Measurements from ENCODE around the gene SAMD3.

Gene SAMD3

GRCh38 chr6:130161683-130162404, 60.9 kb downstream of the SAMD3 start:
- no peak overlapping the region for H3K4ac ChIP-seq (ENCODE audit: low read depth in 1 of 2, low read length in 2 of 2)
- no peak overlapping the region for H2AK5ac ChIP-seq (ENCODE audit: low read length, severe bottlenecking)
- no peaks in the 10 kb centered on the region for H3K27me3 ChIP-seq (ENCODE audit: control insufficient read depth in 1 of 2, insufficient read depth in 1 of 2, low read length in 2 of 2)
- H2BK120ac ChIP-seq (ENCODE audit: low read depth, low read length) = no peak overlapping the region
- no peak overlapping the region for H4K91ac ChIP-seq (ENCODE audit: low read length)
- no peak overlapping the region for H2BK5ac ChIP-seq (ENCODE audit: low read depth, low read length, poor library complexity, severe bottlenecking)
- H3K4me2 ChIP-seq (ENCODE audit: low read length, poor library complexity, severe bottlenecking) = no peak overlapping the region
- H2BK15ac ChIP-seq (ENCODE audit: low read depth, poor library complexity, severe bottlenecking) = no peak overlapping the region
- H4K8ac ChIP-seq (ENCODE audit: low read length) = no peak overlapping the region
- no peaks in the 10 kb centered on the region for H3K79me1 ChIP-seq (replicated peaks; ENCODE audit: low read length, poor library complexity, severe bottlenecking)
- H2AFZ ChIP-seq (ENCODE audit: low read depth, low read length) = no peak overlapping the region
- no peak overlapping the region for H3K14ac ChIP-seq (ENCODE audit: low read length in 2 of 2)
- DNase-seq = peak; percentile 52
- peaks cover 15% of the 10 kb centered on the region for H3K9me3 ChIP-seq (ENCODE audit: control insufficient read depth, low read length)
- no peak overlapping the region for H3K27ac ChIP-seq (ENCODE audit: low read length, poor library complexity, severe bottlenecking)
- no peak overlapping the region for H3K23ac ChIP-seq (ENCODE audit: low read length in 2 of 2)
- H3K9ac ChIP-seq (ENCODE audit: low read length) = no peak overlapping the region
- no peaks in the 10 kb centered on the region for H3K4me1 ChIP-seq (ENCODE audit: control insufficient read depth, insufficient read depth, low read depth, low read length)
- no peak overlapping the region for H3K4me3 ChIP-seq (ENCODE audit: insufficient read depth in 1 of 2, low read depth in 1 of 2, low read length in 2 of 2)
- peaks cover 0 to 16% of the 10 kb centered on the region in 2 experiments for H3K36me3 ChIP-seq (ENCODE audit: control insufficient read depth in 1 of 2, insufficient read depth in 2 of 2, low read depth in 1 of 2, low read length in 2 of 2)
- H2BK12ac ChIP-seq (ENCODE audit: low read length in 2 of 2) = no peak overlapping the region
- WGBS = 56% methylated on average over 4 of the region's 6 CpGs
- H3K18ac ChIP-seq (ENCODE audit: low read depth in 1 of 2, low read length in 2 of 2) = no peak overlapping the region

- Histone ChIP-seq H4K8ac (ENCODE audit: low read length) (no peak overlapping the region), H2BK15ac (ENCODE audit: low read depth, poor library complexity, severe bottlenecking) (no peak overlapping the region), H2BK120ac (ENCODE audit: low read depth, low read length) (no peak overlapping the region), H3K14ac (ENCODE audit: low read length in 2 of 2) (no peak overlapping the region), H3K4me3 (ENCODE audit: insufficient read depth in 1 of 2, low read depth in 1 of 2, low read length in 2 of 2) (no peak overlapping the region), H3K18ac (ENCODE audit: low read depth in 1 of 2, low read length in 2 of 2) (no peak overlapping the region), H3K27ac (ENCODE audit: low read length, poor library complexity, severe bottlenecking) (no peak overlapping the region), H3K9me3 (ENCODE audit: control insufficient read depth, low read length) (peaks cover 15% of the 10 kb centered on the region), H2BK12ac (ENCODE audit: low read length in 2 of 2) (no peak overlapping the region), H4K91ac (ENCODE audit: low read length) (no peak overlapping the region), H3K36me3 (ENCODE audit: control insufficient read depth in 1 of 2, insufficient read depth in 2 of 2, low read depth in 1 of 2, low read length in 2 of 2) (peaks cover 0 to 18% of the 10 kb centered on the region in 2 experiments), H3K4me1 (ENCODE audit: control insufficient read depth, insufficient read depth, low read depth, low read length) (no peaks in the 10 kb centered on the region), H3K4me2 (ENCODE audit: low read length, poor library complexity, severe bottlenecking) (no peak overlapping the region), H3K23ac (ENCODE audit: low read length in 2 of 2) (no peak overlapping the region), H2BK5ac (ENCODE audit: low read depth, low read length, poor library complexity, severe bottlenecking) (no peak overlapping the region), H3K9ac (ENCODE audit: low read length) (no peak overlapping the region), H3K27me3 (ENCODE audit: control insufficient read depth in 1 of 2, insufficient read depth in 1 of 2, low read length in 2 of 2) (no peaks in the 10 kb centered on the region), H3K4ac (ENCODE audit: low read depth in 1 of 2, low read length in 2 of 2) (no peak overlapping the region), H2AFZ (ENCODE audit: low read depth, low read length) (no peak overlapping the region), H3K79me1 (replicated peaks; ENCODE audit: low read length, poor library complexity, severe bottlenecking) (no peaks in the 10 kb centered on the region), H2AK5ac (ENCODE audit: low read length, severe bottlenecking) (no peak overlapping the region)
- 90% methylated on average over 2 of the region's 3 CpGs for WGBS
- no peak for DNase-seq
These were observed 62.8 kb downstream of the SAMD3 start for GRCh38 chr6:130159956-130160355.

GRCh38 chr6:130158548-130158947, 64.2 kb downstream of the SAMD3 start:
- H2BK12ac ChIP-seq (ENCODE audit: low read length in 2 of 2) = no peak overlapping the region
- WGBS = 93% methylated on average over 3 of the region's 4 CpGs
- H3K79me1 ChIP-seq (replicated peaks; ENCODE audit: low read length, poor library complexity, severe bottlenecking) = no peaks in the 10 kb centered on the region
- peaks cover 0 to 15% of the 10 kb centered on the region in 2 experiments for H3K36me3 ChIP-seq (ENCODE audit: control insufficient read depth in 1 of 2, insufficient read depth in 2 of 2, low read depth in 1 of 2, low read length in 2 of 2)
- H3K4me1 ChIP-seq (ENCODE audit: control insufficient read depth, insufficient read depth, low read depth, low read length) = no peaks in the 10 kb centered on the region
- H3K9ac ChIP-seq (ENCODE audit: low read length) = no peak overlapping the region
- no peak overlapping the region for H3K23ac ChIP-seq (ENCODE audit: low read length in 2 of 2)
- H3K4ac ChIP-seq (ENCODE audit: low read depth in 1 of 2, low read length in 2 of 2) = no peak overlapping the region
- no peak overlapping the region for H3K4me2 ChIP-seq (ENCODE audit: low read length, poor library complexity, severe bottlenecking)
- H2BK5ac ChIP-seq (ENCODE audit: low read depth, low read length, poor library complexity, severe bottlenecking) = no peak overlapping the region
- no peak overlapping the region for H2AFZ ChIP-seq (ENCODE audit: low read depth, low read length)
- H2BK120ac ChIP-seq (ENCODE audit: low read depth, low read length) = no peak overlapping the region
- no peak overlapping the region for H2BK15ac ChIP-seq (ENCODE audit: low read depth, poor library complexity, severe bottlenecking)
- no peak overlapping the region for H4K8ac ChIP-seq (ENCODE audit: low read length)
- H4K91ac ChIP-seq (ENCODE audit: low read length) = no peak overlapping the region
- H3K27ac ChIP-seq (ENCODE audit: low read length, poor library complexity, severe bottlenecking) = no peak overlapping the region
- H3K9me3 ChIP-seq (ENCODE audit: control insufficient read depth, low read length) = peaks cover 15% of the 10 kb centered on the region
- no peak overlapping the region for H3K4me3 ChIP-seq (ENCODE audit: insufficient read depth in 1 of 2, low read depth in 1 of 2, low read length in 2 of 2)
- H3K18ac ChIP-seq (ENCODE audit: low read depth in 1 of 2, low read length in 2 of 2) = no peak overlapping the region
- no peak overlapping the region for H2AK5ac ChIP-seq (ENCODE audit: low read length, severe bottlenecking)
- no peaks in the 10 kb centered on the region for H3K27me3 ChIP-seq (ENCODE audit: control insufficient read depth in 1 of 2, insufficient read depth in 1 of 2, low read length in 2 of 2)
- no peak overlapping the region for H3K14ac ChIP-seq (ENCODE audit: low read length in 2 of 2)
- DNase-seq = no peak

GRCh38 chr6:130158056-130158455, 64.7 kb downstream of the SAMD3 start:
- no peak overlapping the region for H4K8ac ChIP-seq (ENCODE audit: low read length)
- H3K9ac ChIP-seq (ENCODE audit: low read length) = no peak overlapping the region
- H4K91ac ChIP-seq (ENCODE audit: low read length) = no peak overlapping the region
- no peaks in the 10 kb centered on the region for H3K27me3 ChIP-seq (ENCODE audit: control insufficient read depth in 1 of 2, insufficient read depth in 1 of 2, low read length in 2 of 2)
- H3K4me3 ChIP-seq (ENCODE audit: insufficient read depth in 1 of 2, low read depth in 1 of 2, low read length in 2 of 2) = no peak overlapping the region
- H2BK12ac ChIP-seq (ENCODE audit: low read length in 2 of 2) = no peak overlapping the region
- no peak overlapping the region for H2AK5ac ChIP-seq (ENCODE audit: low read length, severe bottlenecking)
- H2AFZ ChIP-seq (ENCODE audit: low read depth, low read length) = no peak overlapping the region
- H3K4me2 ChIP-seq (ENCODE audit: low read length, poor library complexity, severe bottlenecking) = no peak overlapping the region
- no peak for DNase-seq
- no peak overlapping the region for H2BK120ac ChIP-seq (ENCODE audit: low read depth, low read length)
- no peak overlapping the region for H3K18ac ChIP-seq (ENCODE audit: low read depth in 1 of 2, low read length in 2 of 2)
- H3K4me1 ChIP-seq (ENCODE audit: control insufficient read depth, insufficient read depth, low read depth, low read length) = no peaks in the 10 kb centered on the region
- H3K23ac ChIP-seq (ENCODE audit: low read length in 2 of 2) = no peak overlapping the region
- H3K36me3 ChIP-seq (ENCODE audit: control insufficient read depth in 1 of 2, insufficient read depth in 2 of 2, low read depth in 1 of 2, low read length in 2 of 2) = peaks cover 0 to 13% of the 10 kb centered on the region in 2 experiments
- no peaks in the 10 kb centered on the region for H3K79me1 ChIP-seq (replicated peaks; ENCODE audit: low read length, poor library complexity, severe bottlenecking)
- H3K14ac ChIP-seq (ENCODE audit: low read length in 2 of 2) = no peak overlapping the region
- no peak overlapping the region for H3K27ac ChIP-seq (ENCODE audit: low read length, poor library complexity, severe bottlenecking)
- WGBS = 100% methylated on average over 1 of the region's 2 CpGs
- no peak overlapping the region for H2BK5ac ChIP-seq (ENCODE audit: low read depth, low read length, poor library complexity, severe bottlenecking)
- H2BK15ac ChIP-seq (ENCODE audit: low read depth, poor library complexity, severe bottlenecking) = no peak overlapping the region
- H3K9me3 ChIP-seq (ENCODE audit: control insufficient read depth, low read length) = peaks cover 15% of the 10 kb centered on the region
- H3K4ac ChIP-seq (ENCODE audit: low read depth in 1 of 2, low read length in 2 of 2) = no peak overlapping the region
